KMS-11 (cell line): ENCODE measurements around the gene MLIP.

Experiments
- H2AFZ ChIP-seq: fragments of 200-600 bp; sonication (generic); 2 replicates; pipeline ENCODE4 v1.6.1; 2016; ENCODE audit warnings: antibody characterized with exemption, mixed run types, low read depth
- H3K27ac ChIP-seq: fragments of 200-600 bp; sonication (generic); 2 replicates; pipeline ENCODE4 v1.6.1; 2016; ENCODE audit warnings: mild to moderate bottlenecking, mixed run types
- H3K27me3 ChIP-seq: fragments of 200-600 bp; sonication (generic); 2 replicates; pipeline ENCODE4 v1.6.1; 2017; ENCODE audit warnings: mild to moderate bottlenecking, low read depth, mixed run types, moderate library complexity; ENCODE audit not compliant: insufficient read depth
- H3K36me3 ChIP-seq: fragments of 200-600 bp; sonication (generic); 2 replicates; pipeline ENCODE4 v1.6.1; 2017; ENCODE audit warnings: mild to moderate bottlenecking, mixed run types; ENCODE audit not compliant: insufficient read depth
- H3K4me1 ChIP-seq: fragments of 200-600 bp; sonication (generic); 2 replicates; pipeline ENCODE4 v1.6.1; 2016; ENCODE audit warnings: mild to moderate bottlenecking, low read depth, mixed run types; ENCODE audit not compliant: poor library complexity, severe bottlenecking
- H3K4me2 ChIP-seq: fragments of 200-600 bp; sonication (generic); 2 replicates; pipeline ENCODE4 v1.7.0; 2016; ENCODE audit warnings: mild to moderate bottlenecking, mixed run types
- H3K4me3 ChIP-seq: fragments of 200-600 bp; sonication (generic); IDR thresholded peaks from 2 replicates; pipeline ENCODE4 v1.6.1; 2017; ENCODE audit warnings: low read depth, low read length, mixed read lengths; ENCODE audit not compliant: insufficient read depth
- H3K79me2 ChIP-seq: fragments of 200-600 bp; sonication (generic); 2 replicates; pipeline ENCODE4 v1.6.1; 2016; ENCODE audit warnings: low read depth, mixed run types; ENCODE audit not compliant: insufficient read depth
- H3K9ac ChIP-seq: fragments of 200-600 bp; sonication (generic); 2 replicates; pipeline ENCODE4 v1.6.1; 2016; ENCODE audit warnings: mild to moderate bottlenecking, mixed run types
- H4K20me1 ChIP-seq: fragments of 200-600 bp; sonication (generic); 2 replicates; pipeline ENCODE4 v1.6.1; 2016; ENCODE audit warnings: mild to moderate bottlenecking, mixed run types; ENCODE audit not compliant: insufficient read depth
- TF ChIP-seq, protein P1 (sequence below): fragments of 200-600 bp; sonication (generic); conservative IDR thresholded peaks from 2 replicates; pipeline ENCODE4 v1.6.1; 2017; ENCODE audit warnings: low read depth, mild to moderate bottlenecking, antibody characterized with exemption, low read length, moderate library complexity, mixed read lengths

The MLIP gene

GRCh38 chr6:54308289-54308985 lies 197.2 kb downstream of the MLIP start, which contains the start of gene TINAG:
Gene TINAG (plus strand): TSS chr6:54308441. CDS start chr6:54308551, 110 bp downstream.
- Histone ChIP-seq H3K36me3 (no peaks in the 10 kb centered on the region), H3K4me3 (no peak within 1 kb of the TSS), H3K79me2 (no peaks in the 10 kb centered on the region), H3K4me1 (no peaks in the 10 kb centered on the region), H3K27ac (no peak within 1 kb of the TSS), H3K27me3 (no peaks in the 10 kb centered on the region), H4K20me1 (no peaks in the 10 kb centered on the region), H3K4me2 (no peak within 1 kb of the TSS), H2AFZ (no peak within 1 kb of the TSS), H3K9ac (no peak within 1 kb of the TSS)
- TF ChIP-seq, protein P1, sequence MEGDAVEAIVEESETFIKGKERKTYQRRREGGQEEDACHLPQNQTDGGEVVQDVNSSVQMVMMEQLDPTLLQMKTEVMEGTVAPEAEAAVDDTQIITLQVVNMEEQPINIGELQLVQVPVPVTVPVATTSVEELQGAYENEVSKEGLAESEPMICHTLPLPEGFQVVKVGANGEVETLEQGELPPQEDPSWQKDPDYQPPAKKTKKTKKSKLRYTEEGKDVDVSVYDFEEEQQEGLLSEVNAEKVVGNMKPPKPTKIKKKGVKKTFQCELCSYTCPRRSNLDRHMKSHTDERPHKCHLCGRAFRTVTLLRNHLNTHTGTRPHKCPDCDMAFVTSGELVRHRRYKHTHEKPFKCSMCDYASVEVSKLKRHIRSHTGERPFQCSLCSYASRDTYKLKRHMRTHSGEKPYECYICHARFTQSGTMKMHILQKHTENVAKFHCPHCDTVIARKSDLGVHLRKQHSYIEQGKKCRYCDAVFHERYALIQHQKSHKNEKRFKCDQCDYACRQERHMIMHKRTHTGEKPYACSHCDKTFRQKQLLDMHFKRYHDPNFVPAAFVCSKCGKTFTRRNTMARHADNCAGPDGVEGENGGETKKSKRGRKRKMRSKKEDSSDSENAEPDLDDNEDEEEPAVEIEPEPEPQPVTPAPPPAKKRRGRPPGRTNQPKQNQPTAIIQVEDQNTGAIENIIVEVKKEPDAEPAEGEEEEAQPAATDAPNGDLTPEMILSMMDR, result no peak

GRCh38 chr6:54308986-54309315 lies 197.7 kb downstream of the MLIP start:
- H2AFZ ChIP-seq, result no peak overlapping the region
- TF ChIP-seq, protein P1, result no peak
- H3K4me2 ChIP-seq, result no peak overlapping the region
- no peak overlapping the region for H3K27ac ChIP-seq
- H3K9ac ChIP-seq, result no peak overlapping the region
- no peaks in the 10 kb centered on the region for H3K4me1 ChIP-seq
- H4K20me1 ChIP-seq, result no peaks in the 10 kb centered on the region
- H3K79me2 ChIP-seq, result no peaks in the 10 kb centered on the region
- H3K27me3 ChIP-seq, result no peaks in the 10 kb centered on the region
- H3K4me3 ChIP-seq, result no peak overlapping the region
- H3K36me3 ChIP-seq, result no peaks in the 10 kb centered on the region

GRCh38 chr6:54310377-54311152 lies 199.3 kb downstream of the MLIP start:
- Histone ChIP-seq H2AFZ (no peak overlapping the region), H3K36me3 (no peaks in the 10 kb centered on the region), H3K4me2 (no peak overlapping the region), H4K20me1 (no peaks in the 10 kb centered on the region), H3K79me2 (no peaks in the 10 kb centered on the region), H3K27ac (no peak overlapping the region), H3K4me1 (no peaks in the 10 kb centered on the region), H3K27me3 (no peaks in the 10 kb centered on the region), H3K4me3 (no peak overlapping the region), H3K9ac (no peak overlapping the region)
- TF ChIP-seq, protein P1, result no peak

- Histone ChIP-seq H3K4me1 (no peaks in the 10 kb centered on the region), H2AFZ (no peak overlapping the region), H3K4me2 (no peak overlapping the region), H3K27me3 (no peaks in the 10 kb centered on the region), H3K79me2 (no peaks in the 10 kb centered on the region), H3K36me3 (no peaks in the 10 kb centered on the region), H4K20me1 (no peaks in the 10 kb centered on the region), H3K27ac (no peak overlapping the region), H3K9ac (no peak overlapping the region), H3K4me3 (no peak overlapping the region)
- TF ChIP-seq, protein P1, result no peak
These were observed 204.4 kb downstream of the MLIP start for GRCh38 chr6:54315656-54316055.
